AML-193 (cell line): ENCODE measurements around the gene GRIA4.
"Not testable (repeated sequence)": the region's sequence is repeated elsewhere in the genome, so short reads cannot be mapped to it uniquely, and the experiment has no call there.

Experiments
- DNase-seq, 2 experiments: peaks; one replicate each; lab custom pipeline; 2025; lab: John Stamatoyannopoulos, UW

Gene GRIA4

DNA sequence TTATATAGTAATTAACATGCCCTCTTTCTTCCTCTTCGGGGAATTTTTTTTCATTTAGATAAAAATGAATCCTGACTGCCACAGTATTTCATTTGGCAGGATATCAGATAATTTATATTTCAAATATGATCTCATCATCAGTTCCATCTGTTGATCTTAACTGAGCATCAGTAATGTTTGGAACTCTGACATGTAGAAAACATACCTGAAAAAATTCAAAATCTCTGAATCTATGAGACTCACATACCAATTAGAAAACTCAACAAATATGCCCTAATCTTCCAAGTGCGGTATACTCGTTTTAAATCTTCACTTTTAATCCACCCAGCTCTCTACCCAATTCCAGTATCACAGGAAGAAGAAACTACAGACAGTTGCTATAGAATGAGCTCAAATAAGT lies 250.2 kb downstream of the GRIA4 start:
- DNase-seq: no peak

DNA sequence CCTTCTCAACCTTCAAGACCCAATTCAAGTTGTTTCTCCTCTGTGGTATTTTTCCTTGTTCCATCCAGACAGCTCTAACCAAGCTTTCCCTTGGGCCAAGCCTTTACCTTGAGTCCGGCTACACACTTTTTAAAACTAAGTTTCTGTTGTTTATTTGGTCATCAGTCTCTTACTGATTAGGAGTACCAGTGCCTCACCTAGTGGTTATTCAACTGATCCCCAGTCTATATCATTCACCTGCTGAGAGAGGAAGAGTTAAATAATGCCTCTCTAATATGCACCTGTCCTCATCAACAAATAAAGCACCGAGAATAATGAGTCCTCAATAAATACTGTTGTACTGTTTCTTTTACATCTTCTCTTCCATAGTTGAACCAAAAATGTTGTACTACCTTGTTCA lies 251.4 kb downstream of the GRIA4 start:
- no peak for DNase-seq

DNA sequence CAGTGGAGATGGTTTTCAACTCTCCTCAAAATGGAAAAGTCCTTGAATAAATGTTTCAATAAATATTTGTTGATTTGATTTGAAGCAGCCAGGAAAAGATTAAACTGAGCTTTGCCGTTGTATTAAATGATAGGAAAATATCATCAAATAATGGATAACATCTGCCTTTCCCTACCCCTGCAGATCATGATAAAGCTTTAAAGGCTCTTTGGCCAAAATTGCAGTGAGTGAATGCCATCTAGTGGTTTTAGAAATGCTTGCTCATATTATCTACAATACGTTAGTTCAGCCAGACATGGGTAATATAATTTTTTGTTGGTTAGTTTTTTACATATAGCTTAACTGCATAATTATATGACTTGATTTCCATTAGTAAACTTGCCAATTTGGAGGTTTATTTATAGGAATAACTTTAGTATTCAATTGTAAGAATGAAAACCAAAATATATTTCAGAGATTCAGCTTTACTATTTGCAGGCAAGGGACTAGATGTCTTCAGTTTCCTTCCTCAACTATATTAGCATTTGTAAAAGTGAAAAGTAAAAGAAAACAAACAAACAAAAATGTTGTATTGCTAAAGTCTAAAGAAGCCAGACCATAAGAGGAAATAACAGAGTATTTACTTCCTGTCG lies 253.0 kb downstream of the GRIA4 start:
- peak; percentile 41 to 52 for DNase-seq

DNA sequence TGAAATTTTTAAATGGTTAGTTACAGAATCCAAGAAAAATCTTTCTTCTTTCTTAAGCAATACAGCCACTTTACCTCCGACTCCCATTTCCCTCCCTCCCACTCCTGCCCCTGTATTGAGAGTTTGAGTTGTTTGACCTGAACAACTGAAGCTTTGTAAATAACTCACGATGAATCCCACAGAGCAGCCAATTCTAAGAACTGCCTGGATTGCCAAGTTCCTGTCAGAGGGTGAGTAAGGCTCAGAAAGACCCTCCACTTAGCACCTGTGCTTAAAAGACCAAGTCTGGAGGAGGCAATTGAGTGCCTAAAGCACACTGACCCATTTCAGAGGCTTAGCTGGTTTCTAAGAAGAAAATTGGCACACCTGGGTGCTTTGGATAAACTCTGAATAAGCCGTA lies 253.7 kb downstream of the GRIA4 start:
- no peak for DNase-seq

DNA sequence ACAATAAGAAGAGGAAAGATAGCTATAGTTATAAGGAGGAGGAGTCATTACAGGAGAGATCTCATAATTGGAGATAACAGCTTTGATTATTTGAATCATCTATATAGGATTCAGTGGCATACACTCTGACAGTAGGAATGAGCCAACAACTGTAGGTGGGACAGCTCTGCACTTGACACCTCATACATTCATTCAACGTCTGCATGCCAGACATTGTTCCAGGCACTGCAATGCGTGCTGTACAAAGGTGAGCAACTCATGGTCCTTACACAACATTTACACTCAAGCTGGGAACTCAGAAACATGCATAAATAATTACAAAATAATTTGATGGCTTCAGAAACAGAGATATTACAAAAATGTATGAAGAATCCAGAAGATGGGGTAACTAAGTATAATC lies 257.9 kb downstream of the GRIA4 start:
- no peak for DNase-seq

DNA sequence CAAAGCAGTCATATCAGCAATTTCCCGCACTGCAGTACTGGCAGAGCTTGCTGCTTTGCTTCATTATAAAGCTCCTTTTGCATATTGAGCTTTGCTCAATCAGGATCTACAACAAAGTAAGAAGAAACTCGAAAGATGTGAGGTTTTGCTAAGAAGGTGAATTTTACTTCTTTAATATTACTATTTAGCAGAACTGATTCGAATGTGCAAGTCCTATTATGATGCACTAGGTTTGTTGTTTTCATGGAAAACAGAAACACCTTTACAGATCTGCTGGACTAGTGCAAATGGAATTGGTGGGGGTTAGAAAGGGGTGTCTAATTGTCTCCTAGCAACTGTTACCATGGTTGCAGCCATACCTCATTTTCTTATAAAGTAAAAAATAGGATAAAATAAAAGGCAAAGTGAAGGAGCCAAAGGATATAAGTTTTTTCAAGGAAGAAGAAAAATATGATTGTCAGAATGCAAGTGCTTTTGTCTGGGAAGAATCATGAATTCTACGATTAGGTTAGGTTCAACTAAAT lies 259.0 kb downstream of the GRIA4 start:
- DNase-seq: no peak

DNA sequence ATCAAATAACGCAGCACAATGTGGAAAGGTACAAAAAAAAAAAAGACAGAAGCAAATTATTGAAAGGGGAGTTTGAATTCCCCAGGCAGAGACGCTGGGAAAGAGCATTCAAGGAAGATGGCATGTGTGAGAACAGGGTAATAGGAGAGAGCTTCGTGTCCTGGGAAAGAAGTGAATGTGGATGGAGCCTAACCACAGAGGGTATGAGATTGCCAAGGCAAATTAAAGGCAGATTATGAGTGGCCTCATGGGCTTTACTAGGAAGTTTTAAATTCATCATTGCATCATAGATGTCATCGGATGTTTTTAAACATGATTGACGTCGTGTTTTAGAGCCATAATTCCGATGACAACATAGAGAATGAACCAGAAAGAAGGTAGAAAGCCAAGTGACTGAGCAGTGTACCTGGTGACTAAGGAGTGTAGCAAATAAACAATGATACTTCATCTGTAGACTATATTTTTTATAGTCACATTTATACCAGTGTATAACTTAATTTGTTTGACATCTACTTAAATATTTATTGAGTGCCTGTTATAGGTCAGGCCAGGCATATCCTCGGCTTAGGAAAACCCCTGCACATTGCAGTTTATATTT lies 260.7 kb downstream of the GRIA4 start:
- no peak for DNase-seq

DNA sequence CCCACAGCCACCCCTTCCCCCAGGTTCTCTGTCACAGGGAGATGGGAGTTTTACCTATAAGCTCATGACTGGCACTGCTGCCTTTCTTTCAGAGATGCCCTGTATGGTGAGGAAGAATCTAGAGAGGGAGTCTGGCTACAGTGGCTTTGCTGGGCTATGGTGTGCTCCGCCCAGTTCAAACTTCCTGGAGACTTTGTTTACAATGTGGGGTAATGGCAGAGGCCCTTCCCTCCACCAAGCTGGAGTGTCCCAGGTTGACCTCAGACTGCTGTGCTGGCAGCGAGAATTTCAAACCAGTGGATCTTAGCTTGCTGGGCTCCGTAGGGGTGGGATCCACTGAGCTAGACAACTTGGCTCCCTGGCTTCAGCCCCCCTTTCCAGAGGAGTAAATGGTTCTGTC lies 268.6 kb downstream of the GRIA4 start:
- no peak for DNase-seq

DNA sequence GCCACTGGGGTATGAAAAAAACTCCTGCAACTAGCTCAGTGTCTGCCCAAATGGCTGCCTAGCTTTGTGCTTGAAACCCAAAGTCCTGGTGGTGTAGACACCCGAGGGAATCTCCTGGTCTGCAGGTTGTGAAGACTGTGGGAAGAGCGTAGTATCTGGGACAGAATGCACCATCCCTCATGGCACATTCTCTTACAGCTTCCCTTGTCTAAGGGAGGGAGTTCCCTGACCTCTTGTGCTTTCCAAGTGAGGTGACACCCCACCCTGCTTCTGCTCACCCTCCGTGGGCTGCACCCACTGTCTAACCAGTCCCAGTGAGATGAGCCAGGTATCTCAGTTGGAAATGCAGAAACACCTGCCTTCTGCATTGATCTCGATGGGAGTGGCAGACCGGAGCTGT lies 269.1 kb downstream of the GRIA4 start:
- not testable (repeated sequence) for DNase-seq

DNA sequence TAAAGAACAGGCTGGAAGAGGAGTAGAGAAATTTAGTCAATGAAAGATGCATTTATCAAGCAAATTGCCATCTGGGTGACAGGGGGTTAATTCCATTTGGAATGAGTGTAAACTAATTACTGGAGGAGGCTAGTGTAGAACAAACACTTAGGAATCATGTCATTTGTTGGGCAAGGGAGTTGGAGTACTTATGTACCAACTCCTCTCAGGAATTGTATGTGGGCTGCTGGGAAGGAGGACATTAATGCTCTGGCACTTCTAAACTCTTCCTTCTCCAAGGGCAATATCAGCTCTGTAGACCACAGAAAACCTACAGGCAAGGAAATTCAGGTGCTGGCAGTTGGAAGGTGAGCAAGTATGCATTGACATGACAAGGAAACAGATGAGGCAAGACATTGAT lies 271.2 kb downstream of the GRIA4 start:
- DNase-seq: no peak

DNA sequence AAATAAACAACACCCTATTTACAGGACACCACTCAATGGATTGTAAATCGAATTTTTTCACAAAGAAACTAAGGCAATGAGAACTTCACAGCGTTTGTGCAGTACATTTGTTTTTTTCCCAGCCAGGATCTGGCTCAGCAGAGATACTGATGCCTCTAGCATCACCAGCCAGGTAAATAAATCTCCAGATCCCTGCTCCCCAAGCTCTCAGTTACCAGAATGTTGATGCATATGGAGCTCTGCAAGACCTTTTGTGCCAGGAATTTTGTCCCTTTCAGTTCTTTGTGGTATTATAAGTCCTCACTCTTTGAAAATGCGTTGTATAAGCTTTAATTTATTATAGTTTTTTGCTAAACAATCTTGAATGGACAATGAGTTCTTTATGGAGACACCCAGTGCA lies 274.6 kb downstream of the GRIA4 start:
- no peak for DNase-seq

DNA sequence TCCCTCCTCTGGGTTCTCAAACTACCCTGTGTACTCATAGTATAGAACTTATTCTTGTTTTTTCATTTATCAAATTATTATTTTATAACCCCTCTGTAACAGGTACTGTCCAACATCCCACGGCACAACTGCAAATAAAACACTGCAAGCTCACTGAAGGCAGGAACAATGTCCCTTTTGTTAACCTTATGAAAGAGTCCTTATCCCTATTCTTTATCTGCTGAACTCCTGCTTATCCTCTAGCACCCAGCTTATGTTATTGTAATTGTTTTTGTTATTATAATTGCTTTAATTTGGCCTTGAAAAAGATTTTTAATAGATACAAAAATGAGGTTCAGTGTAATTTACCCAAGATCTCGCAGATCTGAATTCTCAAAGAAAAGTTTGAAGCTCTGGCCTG lies 281.8 kb downstream of the GRIA4 start:
- DNase-seq: no peak

DNA sequence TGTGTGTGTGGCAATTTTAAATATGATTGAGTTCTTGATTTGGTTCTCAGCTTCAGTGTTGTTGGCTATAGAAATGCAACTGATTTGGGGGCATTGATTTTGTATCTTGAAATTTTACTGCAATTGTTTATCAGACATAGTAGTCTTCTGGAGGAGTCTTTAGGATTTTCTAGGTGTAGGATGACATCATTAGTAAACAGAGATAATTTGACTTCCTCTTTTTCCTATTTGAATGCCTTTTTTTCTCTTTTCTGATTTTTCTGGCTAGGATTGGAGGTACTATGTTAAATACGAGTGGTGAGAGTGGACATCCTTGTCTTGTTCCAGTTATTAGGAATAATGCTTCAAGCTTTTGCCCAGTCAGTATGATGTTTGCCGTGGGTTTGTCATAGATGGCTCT lies 287.3 kb downstream of the GRIA4 start:
- no peak for DNase-seq

DNA sequence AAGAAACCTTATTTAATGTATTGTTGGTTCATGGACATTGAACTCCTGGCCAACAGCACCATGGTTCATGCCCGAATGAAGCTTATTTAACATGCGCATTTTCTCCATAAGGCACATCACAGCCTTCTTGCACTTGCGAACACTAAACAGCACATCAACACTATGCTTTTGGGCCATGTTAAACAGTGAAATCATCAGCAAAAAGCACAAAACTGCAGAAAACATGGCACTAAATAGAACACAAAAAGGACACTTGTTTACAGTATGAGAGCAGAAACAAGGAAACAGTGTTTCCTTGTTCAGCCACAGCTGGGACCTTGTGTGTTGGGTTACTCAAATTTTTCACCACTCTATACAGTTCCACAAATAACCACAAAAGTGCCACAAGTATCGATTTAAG lies 289.9 kb downstream of the GRIA4 start:
- no peak for DNase-seq

DNA sequence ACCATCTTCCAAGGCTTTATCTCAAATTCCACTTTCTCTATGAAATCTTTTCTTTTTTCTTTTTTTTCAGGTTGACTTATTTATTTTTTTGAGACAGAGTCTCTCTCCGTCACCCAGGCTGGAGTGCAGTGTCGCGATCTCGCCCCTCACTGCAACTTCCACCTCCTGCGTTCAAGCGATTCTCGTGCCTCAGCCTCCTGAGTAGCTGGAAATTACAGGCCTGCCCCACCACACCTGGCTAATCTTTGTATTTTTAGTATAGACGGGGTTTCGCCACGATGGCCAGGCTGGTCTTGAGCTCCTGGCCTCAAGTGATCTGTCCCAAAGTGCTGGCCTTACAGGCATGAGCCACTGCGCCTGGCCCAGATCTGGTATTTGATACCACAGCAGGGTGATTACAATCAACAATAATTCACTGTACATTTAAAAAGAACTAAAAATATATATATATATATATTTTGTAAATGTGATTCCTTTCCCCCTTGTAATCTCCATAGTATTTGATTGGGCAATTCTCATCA lies 290.7 kb downstream of the GRIA4 start:
- no peak for DNase-seq

DNA sequence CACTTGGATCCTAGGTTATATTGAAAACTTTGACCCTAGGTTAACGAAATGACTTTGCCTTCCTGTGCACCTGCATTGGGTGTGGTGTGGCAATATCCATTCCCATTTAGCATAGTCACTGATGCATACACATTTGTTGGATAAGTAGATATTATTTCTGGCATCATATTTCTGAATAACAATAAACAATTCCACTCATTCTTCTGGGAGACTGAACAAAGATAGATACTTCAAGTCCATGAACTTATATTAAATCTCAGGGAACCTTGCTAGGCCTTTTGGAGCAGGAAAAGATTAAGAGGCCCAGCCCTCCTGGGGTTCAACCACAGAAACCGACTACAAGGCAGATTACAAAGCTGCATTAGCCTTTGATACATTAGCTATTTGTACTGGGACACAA lies 293.2 kb downstream of the GRIA4 start:
- DNase-seq: no peak

DNA sequence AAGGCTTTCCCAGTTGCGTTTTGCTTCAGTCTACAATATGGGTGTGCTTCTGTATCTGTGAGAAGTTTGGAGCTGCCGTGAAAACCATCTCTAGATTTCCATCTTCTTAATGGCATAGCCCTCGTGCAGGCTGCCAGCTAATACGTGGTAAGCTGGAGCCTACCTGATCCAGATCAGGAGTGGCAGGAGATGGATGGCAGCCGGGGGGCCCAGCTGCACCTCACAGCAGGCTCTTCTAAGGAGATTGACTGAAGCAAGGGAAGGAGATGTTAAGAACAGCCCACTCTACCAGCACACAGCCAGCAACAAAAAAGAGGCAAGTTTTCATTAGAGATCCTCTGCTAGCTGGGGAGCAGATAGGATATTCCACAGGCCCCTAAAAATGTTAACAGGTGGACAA lies 296.6 kb downstream of the GRIA4 start:
- no peak for DNase-seq

DNA sequence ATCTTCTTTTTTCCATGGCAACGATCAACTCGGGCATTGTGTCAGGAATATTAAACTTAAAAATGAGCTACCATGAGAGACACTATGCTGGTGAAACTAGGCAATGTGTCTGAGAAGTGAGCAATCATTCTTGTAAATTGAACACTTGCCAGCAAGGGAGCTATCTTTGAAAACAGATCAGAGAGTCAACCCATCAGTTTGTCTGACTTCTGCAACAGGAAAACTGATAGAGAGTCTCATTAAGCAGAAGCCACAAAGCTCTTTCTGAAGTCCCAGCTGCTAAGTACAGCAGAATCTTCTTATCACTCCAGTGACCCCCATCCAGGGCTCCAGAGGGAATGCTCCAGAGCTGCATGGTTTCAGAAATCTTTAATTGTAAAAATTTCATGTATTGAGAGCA lies 297.4 kb downstream of the GRIA4 start:
- no peak for DNase-seq

DNA sequence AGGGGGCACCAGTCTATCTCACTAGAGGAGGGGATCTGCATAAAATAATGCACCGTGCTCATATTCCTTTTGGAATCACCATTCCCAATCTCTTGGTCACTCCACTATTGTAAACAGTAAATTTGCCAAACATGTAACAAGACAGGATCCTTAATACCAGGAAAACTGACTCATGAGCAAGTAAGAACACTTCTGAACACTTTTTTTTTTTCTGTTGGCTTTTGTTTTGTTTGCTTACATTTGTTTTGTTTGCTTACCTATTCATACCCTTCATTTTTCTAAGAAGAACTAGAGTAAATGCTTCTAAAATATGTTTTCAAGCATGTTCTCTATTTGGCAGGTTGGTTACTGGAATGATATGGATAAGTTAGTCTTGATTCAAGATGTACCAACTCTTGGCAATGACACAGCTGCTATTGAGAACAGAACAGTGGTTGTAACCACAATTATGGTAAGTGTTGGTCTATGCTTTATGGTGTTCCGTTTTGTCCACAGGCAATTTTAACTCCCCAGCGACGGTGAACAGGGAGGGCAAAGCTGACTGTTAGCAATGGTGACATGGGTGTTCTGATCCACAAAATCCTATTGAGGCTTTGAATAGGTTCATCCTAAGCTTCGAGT lies 300.3 kb downstream of the GRIA4 start:
- no peak for DNase-seq

DNA sequence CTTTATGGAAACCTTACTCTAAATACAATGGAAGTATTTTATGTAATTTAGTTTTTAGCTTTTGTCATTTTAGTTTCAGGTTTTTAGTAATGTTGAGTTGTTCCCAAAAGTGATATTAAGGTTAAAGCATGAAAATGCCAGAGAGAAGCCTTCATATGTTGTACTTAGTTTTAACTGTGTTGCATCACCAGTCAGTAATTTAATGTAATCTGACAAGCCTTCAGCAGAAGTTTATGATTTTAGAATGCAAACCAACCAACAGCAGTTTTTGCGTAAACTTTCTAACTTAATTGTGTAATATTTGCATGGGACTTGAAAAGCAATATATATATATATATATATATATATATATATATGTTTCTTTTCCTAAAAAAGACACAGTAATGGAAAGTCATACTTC lies 301.6 kb downstream of the GRIA4 start:
- DNase-seq: no peak

DNA sequence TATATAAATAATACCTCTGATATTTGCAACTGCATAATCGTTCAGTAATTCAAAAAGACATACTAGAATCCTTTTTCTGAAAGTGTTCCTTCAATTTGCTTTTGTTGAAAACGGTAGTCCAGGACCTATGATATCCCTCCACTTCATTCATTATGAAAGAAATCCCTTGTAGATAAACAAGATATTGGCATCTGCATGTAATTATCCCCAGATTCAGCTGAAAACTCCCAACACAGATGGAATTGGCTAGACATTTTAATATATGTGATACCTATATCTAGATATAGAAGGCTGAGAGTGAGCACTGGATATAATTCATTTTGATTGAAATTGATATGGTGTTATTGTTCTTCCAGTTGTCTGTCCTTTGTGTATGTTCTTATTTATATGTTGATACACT lies 302.8 kb downstream of the GRIA4 start:
- no peak for DNase-seq

DNA sequence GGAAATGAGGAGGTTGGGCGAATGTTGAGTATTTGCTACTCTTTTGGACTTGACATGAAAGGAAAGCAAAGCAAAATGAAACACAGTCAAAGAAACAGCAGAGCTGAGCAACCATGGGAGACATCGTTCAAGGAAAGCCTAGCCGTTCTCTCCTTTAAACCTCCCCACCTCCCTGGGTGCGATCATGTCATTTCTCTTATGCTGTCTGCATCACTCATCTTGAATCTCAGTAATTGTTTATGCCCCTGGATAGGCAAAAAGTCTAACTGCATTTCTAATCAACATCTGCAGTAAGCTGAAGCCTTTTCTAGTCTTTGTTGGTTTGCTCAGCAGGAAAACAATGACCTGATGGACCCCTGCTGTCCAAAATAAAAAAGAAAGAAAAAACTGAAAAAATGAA lies 305.1 kb downstream of the GRIA4 start:
- no peak for DNase-seq

DNA sequence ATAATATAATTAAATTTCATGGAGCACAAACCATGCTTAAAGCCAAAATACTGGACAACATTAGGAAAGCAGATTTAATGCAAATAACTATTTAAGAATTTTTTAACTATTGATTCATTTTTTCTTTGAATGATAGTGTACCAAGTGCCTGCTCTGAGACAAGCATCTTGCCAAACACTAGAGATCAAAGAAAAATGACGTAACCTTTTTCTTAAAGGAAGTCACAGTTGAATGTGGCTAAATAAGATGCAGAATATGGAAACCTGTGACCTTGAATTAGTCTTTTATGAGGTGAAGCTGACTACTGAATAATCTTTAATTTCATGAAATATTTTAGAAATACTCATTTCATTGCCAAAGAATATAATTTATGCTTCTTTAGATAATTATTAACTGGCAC lies 308.2 kb downstream of the GRIA4 start:
- peak; percentile 24 to 32 for DNase-seq
